ENCODE measurements around the gene HIRA. TPM values are rescaled to one million over a fixed set of nuclear protein-coding genes. Genes with fewer than 3 reads are reported as not detected.

HIRA gene
- polyA plus RNA-seq, 1 donor from 2014 or later, result 38.1 TPM

DNA sequence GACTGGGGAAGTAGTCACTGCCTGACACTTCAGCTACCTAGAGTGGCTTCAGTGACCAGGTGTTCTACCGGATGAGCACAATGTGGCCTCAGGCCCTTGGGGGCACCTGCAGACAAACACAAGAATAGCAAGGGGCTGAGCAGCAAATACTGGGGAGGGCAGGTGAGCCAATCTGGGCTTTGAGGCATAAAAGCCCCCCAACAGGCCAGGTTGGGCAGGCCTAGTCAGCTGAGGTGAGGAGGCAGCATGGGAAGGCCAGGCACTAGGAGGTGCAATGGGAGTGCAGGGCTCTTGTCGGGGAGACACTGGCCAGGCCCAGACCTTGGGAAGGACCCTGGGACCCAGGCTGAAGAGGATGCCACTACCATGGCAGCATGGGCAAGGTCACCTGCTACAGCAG, 38.5 kb upstream of the HIRA start:
- Histone ChIP-seq H3K79me2 (replicated peaks; ENCODE audit: insufficient read depth, low read length) (no peaks in the 10 kb centered on the region), H3K9me3 (ENCODE audit: low read length) (no peaks in the 10 kb centered on the region), H3K4me3 (ENCODE audit: low read length) (no peak overlapping the region), H2AFZ (ENCODE audit: low read depth, low read length) (no peak overlapping the region), H3K9me2 (ENCODE audit: insufficient read depth, low read length) (no peaks in the 10 kb centered on the region), H3K9ac (ENCODE audit: low read length) (no peak overlapping the region), H3K4me2 (ENCODE audit: low read length) (no peak overlapping the region), H3K27ac (ENCODE audit: low read length) (no peak overlapping the region), H3K27me3 (ENCODE audit: insufficient read depth, low read depth, low read length) (no peaks in the 10 kb centered on the region), H3F3A (ENCODE audit: insufficient read depth, low read length, poor library complexity, severe bottlenecking) (no peaks in the 10 kb centered on the region), H3K36me3 (ENCODE audit: insufficient read depth, low read length) (peaks cover 3% of the 10 kb centered on the region), H4K20me1 (ENCODE audit: insufficient read depth) (no peaks in the 10 kb centered on the region)
- TF ChIP-seq EP300 (conservative IDR thresholded peaks at IDR 0.05; ENCODE audit: poor library complexity, severe bottlenecking) (no peak), POLR2AphosphoS5 (IDR thresholded peaks at IDR 0.05) (no peak), EZH2 (IDR thresholded peaks at IDR 0.05; ENCODE audit: borderline replicate concordance, insufficient read depth, low read length, poor library complexity, severe bottlenecking) (no peak), RAD21 (conservative IDR thresholded peaks at IDR 0.05) (no peak), TAF1 (IDR thresholded peaks at IDR 0.05; ENCODE audit: low read depth) (no peak), SMC3 (conservative IDR thresholded peaks at IDR 0.05; ENCODE audit: poor library complexity) (no peak), MXI1 (conservative IDR thresholded peaks at IDR 0.05; ENCODE audit: poor library complexity, severe bottlenecking) (no peak)
- TF ChIP-seq, protein P1, sequence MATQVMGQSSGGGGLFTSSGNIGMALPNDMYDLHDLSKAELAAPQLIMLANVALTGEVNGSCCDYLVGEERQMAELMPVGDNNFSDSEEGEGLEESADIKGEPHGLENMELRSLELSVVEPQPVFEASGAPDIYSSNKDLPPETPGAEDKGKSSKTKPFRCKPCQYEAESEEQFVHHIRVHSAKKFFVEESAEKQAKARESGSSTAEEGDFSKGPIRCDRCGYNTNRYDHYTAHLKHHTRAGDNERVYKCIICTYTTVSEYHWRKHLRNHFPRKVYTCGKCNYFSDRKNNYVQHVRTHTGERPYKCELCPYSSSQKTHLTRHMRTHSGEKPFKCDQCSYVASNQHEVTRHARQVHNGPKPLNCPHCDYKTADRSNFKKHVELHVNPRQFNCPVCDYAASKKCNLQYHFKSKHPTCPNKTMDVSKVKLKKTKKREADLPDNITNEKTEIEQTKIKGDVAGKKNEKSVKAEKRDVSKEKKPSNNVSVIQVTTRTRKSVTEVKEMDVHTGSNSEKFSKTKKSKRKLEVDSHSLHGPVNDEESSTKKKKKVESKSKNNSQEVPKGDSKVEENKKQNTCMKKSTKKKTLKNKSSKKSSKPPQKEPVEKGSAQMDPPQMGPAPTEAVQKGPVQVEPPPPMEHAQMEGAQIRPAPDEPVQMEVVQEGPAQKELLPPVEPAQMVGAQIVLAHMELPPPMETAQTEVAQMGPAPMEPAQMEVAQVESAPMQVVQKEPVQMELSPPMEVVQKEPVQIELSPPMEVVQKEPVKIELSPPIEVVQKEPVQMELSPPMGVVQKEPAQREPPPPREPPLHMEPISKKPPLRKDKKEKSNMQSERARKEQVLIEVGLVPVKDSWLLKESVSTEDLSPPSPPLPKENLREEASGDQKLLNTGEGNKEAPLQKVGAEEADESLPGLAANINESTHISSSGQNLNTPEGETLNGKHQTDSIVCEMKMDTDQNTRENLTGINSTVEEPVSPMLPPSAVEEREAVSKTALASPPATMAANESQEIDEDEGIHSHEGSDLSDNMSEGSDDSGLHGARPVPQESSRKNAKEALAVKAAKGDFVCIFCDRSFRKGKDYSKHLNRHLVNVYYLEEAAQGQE (IDR thresholded peaks at IDR 0.05; ENCODE audit: borderline replicate concordance), result no peak
- TF ChIP-seq, protein P2, sequence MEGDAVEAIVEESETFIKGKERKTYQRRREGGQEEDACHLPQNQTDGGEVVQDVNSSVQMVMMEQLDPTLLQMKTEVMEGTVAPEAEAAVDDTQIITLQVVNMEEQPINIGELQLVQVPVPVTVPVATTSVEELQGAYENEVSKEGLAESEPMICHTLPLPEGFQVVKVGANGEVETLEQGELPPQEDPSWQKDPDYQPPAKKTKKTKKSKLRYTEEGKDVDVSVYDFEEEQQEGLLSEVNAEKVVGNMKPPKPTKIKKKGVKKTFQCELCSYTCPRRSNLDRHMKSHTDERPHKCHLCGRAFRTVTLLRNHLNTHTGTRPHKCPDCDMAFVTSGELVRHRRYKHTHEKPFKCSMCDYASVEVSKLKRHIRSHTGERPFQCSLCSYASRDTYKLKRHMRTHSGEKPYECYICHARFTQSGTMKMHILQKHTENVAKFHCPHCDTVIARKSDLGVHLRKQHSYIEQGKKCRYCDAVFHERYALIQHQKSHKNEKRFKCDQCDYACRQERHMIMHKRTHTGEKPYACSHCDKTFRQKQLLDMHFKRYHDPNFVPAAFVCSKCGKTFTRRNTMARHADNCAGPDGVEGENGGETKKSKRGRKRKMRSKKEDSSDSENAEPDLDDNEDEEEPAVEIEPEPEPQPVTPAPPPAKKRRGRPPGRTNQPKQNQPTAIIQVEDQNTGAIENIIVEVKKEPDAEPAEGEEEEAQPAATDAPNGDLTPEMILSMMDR (IDR thresholded peaks at IDR 0.05; ENCODE audit: poor library complexity, severe bottlenecking), result no peak

DNA sequence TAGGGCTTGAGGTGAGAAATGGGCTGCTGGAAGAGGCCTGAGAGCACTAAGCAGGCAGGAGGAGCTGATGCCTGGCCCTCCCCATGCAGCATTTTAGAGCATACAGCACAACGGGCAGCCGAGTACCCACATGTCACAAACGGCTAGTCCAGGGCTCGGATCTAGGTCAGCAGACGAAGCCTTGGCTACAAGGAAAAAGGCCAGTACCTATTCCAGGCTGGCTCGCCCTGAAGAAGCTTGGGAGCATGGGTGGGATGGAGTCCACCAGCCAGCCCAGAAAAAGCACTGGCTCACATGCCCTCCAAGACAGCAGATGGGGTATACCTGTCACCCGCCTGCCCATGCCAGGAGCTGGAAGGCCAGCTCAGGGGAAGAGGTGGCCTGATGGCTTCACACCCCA, 37.9 kb upstream of the HIRA start:
- TF ChIP-seq MXI1 (conservative IDR thresholded peaks at IDR 0.05; ENCODE audit: poor library complexity, severe bottlenecking) (no peak), EP300 (conservative IDR thresholded peaks at IDR 0.05; ENCODE audit: poor library complexity, severe bottlenecking) (no peak), EZH2 (IDR thresholded peaks at IDR 0.05; ENCODE audit: borderline replicate concordance, insufficient read depth, low read length, poor library complexity, severe bottlenecking) (no peak), SMC3 (conservative IDR thresholded peaks at IDR 0.05; ENCODE audit: poor library complexity) (no peak), RAD21 (conservative IDR thresholded peaks at IDR 0.05) (no peak), POLR2AphosphoS5 (IDR thresholded peaks at IDR 0.05) (no peak), TAF1 (IDR thresholded peaks at IDR 0.05; ENCODE audit: low read depth) (no peak)
- TF ChIP-seq, protein P1 (IDR thresholded peaks at IDR 0.05; ENCODE audit: borderline replicate concordance), result no peak
- TF ChIP-seq, protein P2 (IDR thresholded peaks at IDR 0.05; ENCODE audit: poor library complexity, severe bottlenecking), result no peak
- Histone ChIP-seq H3K79me2 (replicated peaks; ENCODE audit: insufficient read depth, low read length) (no peaks in the 10 kb centered on the region), H3K27me3 (ENCODE audit: insufficient read depth, low read depth, low read length) (no peaks in the 10 kb centered on the region), H3K9me3 (ENCODE audit: low read length) (no peaks in the 10 kb centered on the region), H3K9ac (ENCODE audit: low read length) (no peak overlapping the region), H3K4me3 (ENCODE audit: low read length) (no peak overlapping the region), H4K20me1 (ENCODE audit: insufficient read depth) (no peaks in the 10 kb centered on the region), H2AFZ (ENCODE audit: low read depth, low read length) (no peak overlapping the region), H3K4me2 (ENCODE audit: low read length) (no peak overlapping the region), H3K27ac (ENCODE audit: low read length) (no peak overlapping the region), H3K9me2 (ENCODE audit: insufficient read depth, low read length) (no peaks in the 10 kb centered on the region), H3K36me3 (ENCODE audit: insufficient read depth, low read length) (peaks cover 3% of the 10 kb centered on the region), H3F3A (ENCODE audit: insufficient read depth, low read length, poor library complexity, severe bottlenecking) (no peaks in the 10 kb centered on the region)

Measured in neural cell (in vitro differentiated cells).